HFF-Myc (cell line): ENCODE measurements around the gene HMGXB4.

Source experiments
- DNase-seq: peaks from one replicate; pipeline ENCODE4 v3.0.0-alpha.2; 2011; ENCODE audit warnings: low read depth; ENCODE audit errors: extremely low read depth
- H3K4me3 ChIP-seq: replicated peaks from 2 replicates; pipeline ENCODE4 v1.5.1; 2011; ENCODE audit warnings: low read depth, mild to moderate bottlenecking, control low read depth, low read length
- TF ChIP-seq, protein P1 (sequence below): IDR thresholded peaks from 2 replicates; pipeline ENCODE4 v1.5.1; 2012; ENCODE audit warnings: mild to moderate bottlenecking, low read depth, low read length, control low read depth; ENCODE audit errors: missing control alignments

HMGXB4 gene

DNA sequence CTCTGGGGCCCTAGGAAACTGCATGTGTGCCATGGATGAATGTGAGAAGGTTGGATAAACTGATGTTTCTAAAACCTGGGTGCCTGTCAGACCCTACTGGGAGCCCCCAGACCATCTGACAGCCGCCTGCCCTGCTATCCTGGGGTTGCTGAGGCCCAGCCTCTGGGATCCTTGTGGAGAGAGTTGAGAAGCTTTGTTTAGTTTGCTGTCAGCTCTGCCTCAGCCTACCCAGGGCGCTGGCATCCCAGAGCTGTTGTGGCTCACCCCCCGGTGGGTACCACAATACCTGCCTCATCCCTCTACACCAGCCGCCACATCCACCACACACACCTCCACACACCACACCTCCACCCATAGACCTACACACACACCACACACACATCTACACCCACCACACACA, 85.1 kb downstream of the HMGXB4 start:
- H3K4me3 ChIP-seq = no peak overlapping the region
- TF ChIP-seq, protein P1, sequence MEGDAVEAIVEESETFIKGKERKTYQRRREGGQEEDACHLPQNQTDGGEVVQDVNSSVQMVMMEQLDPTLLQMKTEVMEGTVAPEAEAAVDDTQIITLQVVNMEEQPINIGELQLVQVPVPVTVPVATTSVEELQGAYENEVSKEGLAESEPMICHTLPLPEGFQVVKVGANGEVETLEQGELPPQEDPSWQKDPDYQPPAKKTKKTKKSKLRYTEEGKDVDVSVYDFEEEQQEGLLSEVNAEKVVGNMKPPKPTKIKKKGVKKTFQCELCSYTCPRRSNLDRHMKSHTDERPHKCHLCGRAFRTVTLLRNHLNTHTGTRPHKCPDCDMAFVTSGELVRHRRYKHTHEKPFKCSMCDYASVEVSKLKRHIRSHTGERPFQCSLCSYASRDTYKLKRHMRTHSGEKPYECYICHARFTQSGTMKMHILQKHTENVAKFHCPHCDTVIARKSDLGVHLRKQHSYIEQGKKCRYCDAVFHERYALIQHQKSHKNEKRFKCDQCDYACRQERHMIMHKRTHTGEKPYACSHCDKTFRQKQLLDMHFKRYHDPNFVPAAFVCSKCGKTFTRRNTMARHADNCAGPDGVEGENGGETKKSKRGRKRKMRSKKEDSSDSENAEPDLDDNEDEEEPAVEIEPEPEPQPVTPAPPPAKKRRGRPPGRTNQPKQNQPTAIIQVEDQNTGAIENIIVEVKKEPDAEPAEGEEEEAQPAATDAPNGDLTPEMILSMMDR = no peak
- DNase-seq = no peak

DNA sequence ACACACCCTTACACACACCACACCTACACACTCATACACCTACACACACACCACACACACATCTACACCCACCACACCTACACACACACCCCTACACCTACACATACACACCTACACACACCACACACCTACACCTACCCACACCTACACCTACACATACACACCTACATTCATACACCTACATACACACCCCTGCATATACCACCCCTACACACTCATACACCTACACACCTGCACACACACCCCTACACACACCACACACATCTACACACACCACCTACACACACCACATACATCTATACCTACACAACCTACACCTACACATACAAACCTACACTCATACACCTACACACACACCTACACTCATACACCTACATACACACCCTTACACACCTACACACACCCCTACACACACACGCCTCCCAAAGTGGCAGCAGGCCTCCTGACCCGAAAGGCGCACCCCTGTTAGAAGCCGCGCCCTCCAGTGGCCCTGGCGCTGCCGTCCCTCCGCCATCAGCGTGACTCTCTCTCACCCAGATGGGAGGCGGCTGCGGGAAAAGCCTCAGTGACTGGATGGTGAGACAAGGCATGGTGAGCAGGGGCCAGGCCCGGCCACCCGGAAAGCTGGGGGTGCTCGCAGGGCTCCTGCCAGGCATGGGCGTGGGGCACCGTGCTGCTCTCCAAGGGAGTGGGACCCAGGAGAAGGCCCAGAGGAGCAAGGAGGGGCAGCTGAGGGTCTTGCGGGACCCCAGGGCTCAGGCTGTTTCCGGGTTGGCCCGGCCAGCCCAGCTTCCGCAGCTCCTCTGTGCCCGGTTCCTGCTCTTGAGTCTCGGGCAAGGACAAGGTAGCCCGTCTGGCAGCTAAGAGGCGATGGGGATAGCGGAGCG, 86.6 kb downstream of the HMGXB4 start:
- TF ChIP-seq, protein P1 = no peak
- no peak for DNase-seq
- no peak overlapping the region for H3K4me3 ChIP-seq

DNA sequence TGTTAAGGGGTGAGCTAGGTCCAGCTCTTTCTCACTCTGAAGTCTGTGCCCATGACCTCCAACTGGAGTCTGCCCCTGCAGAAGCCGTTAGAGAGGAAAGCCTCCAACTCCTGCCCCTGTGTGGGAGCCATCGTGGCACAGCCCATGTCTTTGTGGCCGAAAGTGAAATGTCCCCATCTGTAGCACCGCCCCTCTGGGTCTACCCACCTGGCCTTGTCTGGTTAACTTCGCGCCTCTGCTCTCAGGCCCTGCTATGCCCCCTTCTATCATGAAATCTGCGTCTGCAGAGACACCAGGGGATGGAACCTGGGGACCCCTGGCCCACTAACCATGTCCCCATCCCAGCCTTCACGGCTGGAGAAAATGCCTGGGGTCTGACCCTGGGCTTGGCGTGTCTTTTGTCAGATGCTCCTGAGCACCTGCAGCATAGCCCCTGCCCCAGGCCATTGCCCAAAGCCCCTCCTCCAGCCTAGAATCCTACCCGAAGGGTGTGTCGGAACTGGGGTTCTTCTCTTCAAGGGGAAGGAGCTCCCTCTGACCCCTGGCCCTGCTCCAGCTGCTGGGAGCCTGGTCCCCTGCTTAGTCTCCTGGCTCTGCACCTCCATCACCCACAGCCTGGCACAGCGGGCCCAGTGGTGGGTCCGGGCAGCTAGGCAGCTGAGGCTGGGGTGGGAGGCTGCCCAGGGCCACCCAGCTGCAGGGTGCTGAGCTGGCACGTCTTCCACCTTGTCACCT, 87.8 kb downstream of the HMGXB4 start:
- TF ChIP-seq, protein P1 = no peak
- no peak overlapping the region for H3K4me3 ChIP-seq
- DNase-seq = no peak
